Fibroblast of the aortic adventitia (primary cell): Measurements from ENCODE around the gene VAT1L. TPM values are rescaled to one million over a fixed set of nuclear protein-coding genes. Genes with fewer than 3 reads are reported as not detected.

ENCODE experiments used
- DNase-seq: peaks from one replicate; pipeline ENCODE4 v3.0.0-alpha.2; 2010; ENCODE audit warnings: low read depth
- H3K4me3 ChIP-seq: 2 replicates; pipeline ENCODE4 v1.5.1; 2011; ENCODE audit warnings: low read depth, mild to moderate bottlenecking, control low read depth, low read length, moderate library complexity
- CTCF ChIP-seq: IDR thresholded peaks from 2 replicates; pipeline ENCODE4 v1.5.1; 2011; ENCODE audit warnings: mild to moderate bottlenecking, low read length, control low read depth, inconsistent platforms; ENCODE audit not compliant: insufficient read depth
- total RNA-seq: library from RNA; depleted of rRNA; stranded (reverse); fragments of >200 nt; gene quantifications from 2 replicates; pipeline ENCODE4 v1.2.3, GENCODE V29; 2012; ENCODE audit warnings: low replicate concordance

VAT1L gene
- total RNA-seq, 1 donor, result 12.2 TPM

GRCh38 chr16:77840093-77840492 lies 51.7 kb downstream of the VAT1L start:
- no peak overlapping the region for H3K4me3 ChIP-seq
- no peak for TF ChIP-seq CTCF
- no peak for DNase-seq

GRCh38 chr16:77840673-77841501 lies 52.5 kb downstream of the VAT1L start:
- no peak for TF ChIP-seq CTCF
- no peak overlapping the region for H3K4me3 ChIP-seq
- DNase-seq, result peak; percentile 64

GRCh38 chr16:77841502-77841763 lies 53.1 kb downstream of the VAT1L start:
- no peak overlapping the region for H3K4me3 ChIP-seq
- DNase-seq, result no peak
- TF ChIP-seq CTCF, result no peak

GRCh38 chr16:77842468-77842867 lies 54.1 kb downstream of the VAT1L start:
- TF ChIP-seq CTCF, result no peak
- no peak overlapping the region for H3K4me3 ChIP-seq
- no peak for DNase-seq

GRCh38 chr16:77843405-77843804 lies 55.0 kb downstream of the VAT1L start:
- no peak overlapping the region for H3K4me3 ChIP-seq
- DNase-seq, result no peak
- no peak for TF ChIP-seq CTCF

- H3K4me3 ChIP-seq, result no peak overlapping the region
- TF ChIP-seq CTCF, result no peak
- DNase-seq, result no peak
Measured at GRCh38 chr16:77844801-77845200, 56.4 kb downstream of the VAT1L start.

GRCh38 chr16:77849646-77850258 lies 61.4 kb downstream of the VAT1L start:
- no peak overlapping the region for H3K4me3 ChIP-seq
- no peak for DNase-seq
- TF ChIP-seq CTCF, result no peak
